ENCODE data around the gene PATJ.

PATJ gene

DNA sequence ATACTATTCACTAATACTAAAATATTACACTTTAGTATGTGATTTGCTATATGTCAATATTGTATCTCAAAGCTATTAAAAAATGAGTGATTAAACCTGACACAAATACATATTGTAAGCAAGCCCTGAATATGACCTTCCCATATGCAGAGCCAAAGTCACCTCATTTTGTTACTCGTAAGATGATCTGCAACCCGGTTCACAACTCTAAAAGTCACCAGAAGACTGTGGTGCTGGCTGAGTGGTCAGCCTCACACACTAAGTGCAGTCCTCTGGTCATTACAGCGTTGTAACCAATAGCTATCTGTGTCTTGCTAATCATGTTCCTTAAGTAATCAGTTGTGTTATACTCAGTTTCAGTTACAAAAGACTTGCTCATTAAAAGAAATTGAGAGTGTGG is 254.8 kb downstream of the PATJ start:
- no peak for TF ChIP-seq CTCF (IDR thresholded peaks at IDR 0.05; ENCODE audit: low read depth, low read length, missing control alignments)
- no peak for DNase-seq (ENCODE audit: extremely low read depth, low read depth)
- H3K4me3 ChIP-seq (replicated peaks; ENCODE audit: low read depth, low read length) = no peak overlapping the region

DNA sequence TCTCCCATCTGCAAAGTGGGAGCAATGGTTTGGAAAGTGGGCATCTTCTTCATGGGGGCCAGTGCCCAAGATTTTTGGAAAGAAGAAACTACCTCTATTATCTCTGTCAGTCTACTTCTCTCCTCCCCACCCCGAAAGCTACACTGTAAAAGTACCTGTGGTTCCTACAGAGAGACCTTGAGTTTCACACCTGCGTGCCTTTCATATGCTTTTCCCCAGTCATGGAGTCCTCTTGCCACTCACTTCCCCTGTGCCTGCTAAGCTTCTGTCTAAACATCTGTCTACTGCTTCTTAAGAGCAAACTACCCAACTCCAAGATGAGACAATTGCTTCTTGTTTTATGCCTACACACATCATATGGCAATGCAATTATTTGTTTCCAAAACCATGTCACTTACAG is 261.5 kb downstream of the PATJ start:
- DNase-seq (ENCODE audit: extremely low read depth, low read depth) = no peak
- no peak for TF ChIP-seq CTCF (IDR thresholded peaks at IDR 0.05; ENCODE audit: low read depth, low read length, missing control alignments)
- no peak overlapping the region for H3K4me3 ChIP-seq (replicated peaks; ENCODE audit: low read depth, low read length)

DNA sequence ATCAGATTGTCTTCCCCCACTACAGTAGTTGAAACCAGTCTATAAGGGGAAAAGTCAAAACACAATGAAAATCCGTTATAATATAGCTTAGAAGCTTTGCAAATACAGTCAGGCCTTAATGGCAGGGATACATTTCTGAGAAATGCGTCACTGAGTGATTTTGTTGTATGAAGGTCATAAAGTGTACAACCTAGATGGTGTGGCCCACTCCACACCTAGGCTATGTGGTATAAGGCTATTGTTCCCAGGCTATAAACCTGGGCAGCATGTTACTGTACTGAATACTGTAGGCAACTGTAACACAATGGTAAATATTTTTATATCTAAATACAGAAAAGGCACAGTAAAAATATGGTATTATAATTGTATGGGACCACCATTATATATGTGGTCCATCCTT is 264.4 kb downstream of the PATJ start:
- no peak for TF ChIP-seq CTCF (IDR thresholded peaks at IDR 0.05; ENCODE audit: low read depth, low read length, missing control alignments)
- no peak for DNase-seq (ENCODE audit: extremely low read depth, low read depth)

DNA sequence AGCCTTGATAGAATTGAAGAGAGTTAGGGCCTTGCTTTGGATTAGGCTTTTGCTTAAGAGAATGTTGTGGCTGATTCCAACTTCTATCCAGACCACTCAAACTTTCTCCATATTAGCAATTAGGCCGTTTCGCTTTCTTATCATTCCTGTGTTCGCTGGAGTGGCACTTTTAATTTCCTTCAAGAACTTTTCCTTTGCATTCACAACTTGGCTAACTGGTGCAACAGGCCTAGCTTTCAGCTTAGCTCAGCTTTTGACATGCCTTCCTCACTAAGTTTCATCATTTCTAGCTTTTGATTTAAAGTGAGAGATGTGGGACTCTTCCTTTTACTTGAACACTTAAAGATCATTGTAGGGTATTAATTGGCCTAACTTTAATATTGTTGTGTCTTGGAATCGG is 268.7 kb downstream of the PATJ start:
- H3K4me3 ChIP-seq (replicated peaks; ENCODE audit: low read depth, low read length) = no peak overlapping the region
- DNase-seq (ENCODE audit: extremely low read depth, low read depth) = no peak
- TF ChIP-seq CTCF (IDR thresholded peaks at IDR 0.05; ENCODE audit: low read depth, low read length, missing control alignments) = no peak

More for the DNA sequence above, 264.4 kb downstream of the PATJ start:
- H3K4me3 ChIP-seq (replicated peaks; ENCODE audit: low read depth, low read length) = no peak overlapping the region

DNA sequence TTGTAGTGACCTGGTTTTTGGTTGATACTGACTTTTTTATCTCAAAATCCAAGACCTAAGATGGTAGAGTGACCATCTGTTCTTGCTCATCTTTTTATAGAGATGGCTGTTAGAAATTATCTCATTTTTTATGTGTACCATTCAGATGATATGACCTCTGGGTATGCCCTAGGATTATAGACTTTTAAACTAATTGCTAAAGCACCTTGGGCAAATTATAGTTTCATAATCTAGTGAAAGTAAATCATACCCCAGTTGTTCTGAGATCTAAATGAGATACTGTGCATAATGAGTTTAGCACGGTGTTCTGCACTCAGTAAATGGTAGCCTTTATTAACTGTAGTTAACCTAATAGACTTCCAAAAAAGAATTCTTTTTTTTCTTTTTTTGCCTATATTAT is 269.8 kb downstream of the PATJ start:
- DNase-seq (ENCODE audit: extremely low read depth, low read depth) = no peak
- no peak for TF ChIP-seq CTCF (IDR thresholded peaks at IDR 0.05; ENCODE audit: low read depth, low read length, missing control alignments)
- H3K4me3 ChIP-seq (replicated peaks; ENCODE audit: low read depth, low read length) = no peak overlapping the region

DNA sequence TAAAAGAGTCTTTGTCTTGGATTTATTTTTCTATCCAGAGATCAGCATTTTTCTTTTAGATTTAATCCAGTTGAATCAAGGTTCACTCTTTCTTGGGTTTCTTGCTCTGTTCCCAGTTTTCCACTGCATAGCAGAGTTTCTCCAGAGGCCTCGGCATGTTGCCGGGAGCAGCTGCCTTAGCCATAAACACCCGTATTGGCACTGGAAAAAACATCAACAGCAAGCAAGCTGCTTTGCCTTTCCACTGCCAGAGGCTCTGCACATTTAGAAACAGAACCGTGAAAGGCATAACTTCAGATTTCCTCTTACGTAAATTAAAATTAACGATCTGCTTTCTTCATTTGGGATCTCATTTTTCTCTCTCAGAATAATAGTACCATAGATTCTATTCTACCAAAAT is 270.6 kb downstream of the PATJ start:
- H3K4me3 ChIP-seq (replicated peaks; ENCODE audit: low read depth, low read length) = no peak overlapping the region
- DNase-seq (ENCODE audit: extremely low read depth, low read depth) = no peak
- TF ChIP-seq CTCF (IDR thresholded peaks at IDR 0.05; ENCODE audit: low read depth, low read length, missing control alignments) = no peak

DNA sequence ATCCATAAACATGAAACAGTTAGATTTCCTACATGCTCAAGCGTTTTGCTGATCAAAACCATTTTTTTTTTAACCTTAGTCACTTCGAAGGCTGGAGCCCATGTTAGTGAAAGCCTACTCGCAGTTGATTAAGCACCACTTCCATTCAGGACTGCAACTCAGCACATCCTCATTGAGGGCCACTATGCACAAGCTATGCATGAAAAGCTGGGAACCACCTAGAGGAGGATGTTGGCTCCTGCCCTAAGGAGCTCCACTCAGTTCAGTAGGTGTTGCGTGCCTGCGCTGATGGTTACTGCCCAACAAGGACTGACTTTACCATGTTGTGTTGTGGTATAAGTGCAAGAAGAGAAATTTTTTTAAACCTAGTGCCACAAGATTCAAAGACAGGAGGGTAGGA is 271.0 kb downstream of the PATJ start:
- DNase-seq (ENCODE audit: extremely low read depth, low read depth) = no peak
- H3K4me3 ChIP-seq (replicated peaks; ENCODE audit: low read depth, low read length) = no peak overlapping the region
- no peak for TF ChIP-seq CTCF (IDR thresholded peaks at IDR 0.05; ENCODE audit: low read depth, low read length, missing control alignments)

All from HFF-Myc (cell line).